Ascending aorta (tissue), 2 donors: Measurements from ENCODE around the gene PRKCA. TPM values are rescaled to one million over a fixed set of nuclear protein-coding genes. Genes with fewer than 3 reads are reported as not detected.

Experiments
- DNase-seq, 2 donors: peaks; one replicate each; pipeline ENCODE4 v3.0.0-alpha.2; 2019; ENCODE audit warnings: low spot score in 2 of 2
- H3K27ac ChIP-seq, 2 donors: fragments of 200-600 bp; sonication (generic); one replicate each; pipeline ENCODE4 v1.5.1; 2016 to 2017; ENCODE audit warnings: mild to moderate bottlenecking in 1 of 2
- H3K27me3 ChIP-seq: fragments of 200-600 bp; sonication (generic); one replicate; pipeline ENCODE4 v1.5.1; 2017
- H3K36me3 ChIP-seq, 2 donors: fragments of 200-600 bp; sonication (generic); one replicate each; pipeline ENCODE4 v1.5.1; 2016
- H3K4me1 ChIP-seq, 2 donors: fragments of 200-600 bp; sonication (generic); one replicate each; pipeline ENCODE4 v1.5.1; 2016 to 2017; ENCODE audit warnings: mild to moderate bottlenecking in 1 of 2
- H3K4me3 ChIP-seq, 2 donors: fragments of 200-600 bp; sonication (generic); one replicate each; pipeline ENCODE4 v1.5.1; 2016 to 2017; ENCODE audit warnings: mild to moderate bottlenecking in 1 of 2
- H3K9me3 ChIP-seq, 2 donors: fragments of 200-600 bp; sonication (generic); one replicate each; pipeline ENCODE4 v1.5.1; 2016
- CTCF ChIP-seq, 3 experiments: fragments of 200-600 bp in 2 of 3; fragments of 450-650 bp in 1 of 3; sonication (generic) in 2 of 3; IDR thresholded peaks; one replicate each; pipeline ENCODE4 v1.5.1; 2016 to 2019; ENCODE audit warnings: antibody characterized with exemption in 3 of 3, mild to moderate bottlenecking in 1 of 3, moderate library complexity in 1 of 3
- intact Hi-C: fragments of 100-400 bp; cut with DNase I; formaldehyde crosslinking; loops from one replicate; pipeline ENCODE4 v1.15.1; 2023
- total RNA-seq: library from RNA; depleted of rRNA; stranded (reverse); fragments of >200 nt; gene quantifications from one replicate; pipeline ENCODE4 v1.1.0, GENCODE V29; 2016

Gene PRKCA
- total RNA-seq, 1 donor from 2014 or later: 3.2 TPM

- no peak for DNase-seq
- no peak for TF ChIP-seq CTCF (IDR thresholded peaks at IDR 0.05)
- Histone ChIP-seq H3K4me1 (no peaks in the 10 kb centered on the region), H3K27ac (no peak overlapping the region), H3K9me3 (no peaks in the 10 kb centered on the region), H3K27me3 (no peaks in the 10 kb centered on the region), H3K36me3 (no peaks in the 10 kb centered on the region), H3K4me3 (no peak overlapping the region)
- intact Hi-C loops: no loop called here
Measured at GRCh38 chr17:66330646-66331037, 28.2 kb downstream of the PRKCA start.

DNA sequence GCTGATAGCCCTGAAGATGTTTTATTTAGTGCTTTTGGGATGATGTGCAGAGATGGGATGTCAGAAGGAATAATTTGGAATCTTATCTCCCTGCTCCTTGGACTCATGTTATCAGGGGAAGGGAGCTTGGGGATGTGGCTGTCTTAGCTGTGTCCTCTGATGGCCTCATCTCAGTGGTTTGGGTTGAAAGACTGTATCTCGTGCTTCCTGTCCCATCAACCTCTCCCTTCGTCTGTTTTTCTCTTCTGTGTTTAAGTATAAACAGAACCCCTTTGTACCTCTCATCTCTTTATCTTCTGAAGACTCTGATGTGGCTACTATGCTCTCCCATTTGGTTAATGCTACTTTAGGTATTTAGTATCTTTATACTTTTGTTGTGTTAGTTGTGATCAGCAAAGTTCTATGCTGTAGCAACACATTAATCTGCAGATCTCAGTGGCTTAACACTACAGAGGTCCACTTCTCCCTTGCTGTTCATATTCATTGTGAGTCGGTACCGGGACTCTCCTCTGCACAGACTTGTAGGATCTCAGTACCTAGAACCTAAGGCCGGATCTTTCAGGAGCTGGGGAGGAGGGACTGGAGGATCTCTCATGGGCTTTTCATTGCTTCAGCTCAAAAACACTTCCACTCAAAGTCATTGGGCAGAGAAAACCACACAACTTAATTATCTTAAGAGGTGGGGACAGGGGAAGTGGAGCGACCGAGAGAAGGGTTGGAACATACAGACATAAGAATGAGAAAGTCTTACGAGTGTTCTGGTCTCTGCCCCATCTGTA lies 28.8 kb downstream of the PRKCA start:
- TF ChIP-seq CTCF (IDR thresholded peaks at IDR 0.05): no peak
- no peak overlapping the region for H3K4me3 ChIP-seq
- H3K27ac ChIP-seq: no peak overlapping the region
- no peaks in the 10 kb centered on the region for H3K9me3 ChIP-seq
- no peaks in the 10 kb centered on the region for H3K36me3 ChIP-seq
- intact Hi-C loops: no loop called here
- H3K27me3 ChIP-seq: no peaks in the 10 kb centered on the region
- H3K4me1 ChIP-seq: no peaks in the 10 kb centered on the region
- DNase-seq: no peak

DNA sequence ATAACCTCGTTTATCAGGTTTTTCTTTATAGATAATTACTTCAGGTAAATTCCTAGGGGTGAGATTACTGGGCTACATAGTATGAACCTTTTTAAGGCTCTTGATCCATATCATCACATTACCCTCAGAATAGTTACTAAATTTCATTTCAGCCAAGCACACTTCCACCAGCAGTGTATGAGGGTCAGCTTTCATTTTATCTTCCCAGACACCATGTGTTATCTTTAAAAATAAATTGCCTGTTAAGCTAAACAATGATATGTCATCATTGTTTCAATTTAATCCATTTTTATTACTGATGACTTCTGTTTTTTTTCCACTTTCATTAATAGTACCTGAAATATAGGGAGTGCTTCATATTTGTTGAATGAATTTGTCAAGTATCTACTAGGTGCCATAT lies 33.4 kb downstream of the PRKCA start:
- H3K36me3 ChIP-seq: no peaks in the 10 kb centered on the region
- intact Hi-C loops: no loop called here

GRCh38 chr17:66337268-66337667 lies 34.9 kb downstream of the PRKCA start:
- TF ChIP-seq CTCF (IDR thresholded peaks at IDR 0.05): no peak
- H3K9me3 ChIP-seq: no peaks in the 10 kb centered on the region
- H3K4me3 ChIP-seq: no peak overlapping the region
- no peaks in the 10 kb centered on the region for H3K27me3 ChIP-seq
- intact Hi-C loops: no loop called here
- no peaks in the 10 kb centered on the region for H3K36me3 ChIP-seq
- H3K27ac ChIP-seq: no peak overlapping the region
- peaks cover 0 to 2% of the 10 kb centered on the region in 2 donors for H3K4me1 ChIP-seq
- DNase-seq: no peak

More for the DNA sequence above, 33.4 kb downstream of the PRKCA start:
- Histone ChIP-seq H3K9me3 (no peaks in the 10 kb centered on the region), H3K27me3 (no peaks in the 10 kb centered on the region), H3K4me3 (no peak overlapping the region), H3K4me1 (peaks cover 0 to 2% of the 10 kb centered on the region in 2 donors), H3K27ac (no peak overlapping the region)
- DNase-seq: no peak
- no peak for TF ChIP-seq CTCF (IDR thresholded peaks at IDR 0.05)

DNA sequence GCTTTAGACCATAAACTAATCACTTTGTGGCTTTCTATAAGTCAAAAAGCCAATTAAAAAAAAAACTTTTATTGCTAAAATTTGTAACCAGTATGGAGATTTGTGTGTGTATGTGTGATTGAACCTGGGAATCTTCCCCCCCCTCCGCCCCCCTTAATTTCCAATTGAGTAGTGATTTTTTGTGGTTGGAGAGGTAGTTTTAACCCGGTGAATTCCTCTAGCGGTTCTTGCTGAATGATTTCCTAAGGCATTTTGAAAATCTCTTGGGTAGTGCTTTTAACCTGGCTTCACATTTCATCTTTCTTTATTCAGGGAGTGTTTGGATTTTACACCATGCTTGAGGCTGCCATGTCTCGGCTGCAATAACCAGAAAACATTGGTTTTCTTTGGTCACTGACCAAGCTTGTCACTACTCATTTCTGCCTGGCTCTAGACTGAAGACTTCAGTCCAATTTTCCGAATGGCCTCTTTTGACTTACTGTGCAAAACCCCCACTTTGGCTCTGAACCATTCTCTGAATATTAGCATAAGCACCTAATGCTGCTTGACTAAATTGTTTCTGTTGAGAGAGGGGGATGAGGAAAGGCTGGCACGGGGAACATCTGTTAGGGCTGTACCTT lies 35.6 kb downstream of the PRKCA start:
- DNase-seq: no peak
- Histone ChIP-seq H3K36me3 (no peaks in the 10 kb centered on the region), H3K27ac (no peak overlapping the region), H3K4me1 (peaks cover 0 to 2% of the 10 kb centered on the region in 2 donors), H3K27me3 (no peaks in the 10 kb centered on the region), H3K4me3 (no peak overlapping the region), H3K9me3 (no peaks in the 10 kb centered on the region)
- intact Hi-C loops: no loop called here
- no peak for TF ChIP-seq CTCF (IDR thresholded peaks at IDR 0.05)
